ENCODE data around the gene S100A12.
"Not testable (repeated sequence)": the region's sequence is repeated elsewhere in the genome, so short reads cannot be mapped to it uniquely, and the experiment has no call there.

Gene S100A12

GRCh38 chr1:153375511-153375910 is at the start of gene S100A12:
Gene S100A12 (minus strand): TSS chr1:153375621. CDS start chr1:153374592, 1,029 bp downstream.
- in situ Hi-C loops (cut with MboI; ENCODE audit: low sequenced_read_pairs) = no loop called here

- in situ Hi-C loops (cut with MboI; ENCODE audit: low sequenced_read_pairs) = no loop called here
These were observed 47.1 kb upstream of the S100A12 start for GRCh38 chr1:153422450-153423068.

- in situ Hi-C loops (cut with MboI; ENCODE audit: low sequenced_read_pairs) = no loop called here
These were observed 44.9 kb upstream of the S100A12 start for GRCh38 chr1:153420306-153420705.

- in situ Hi-C loops (cut with MboI; ENCODE audit: low sequenced_read_pairs) = not testable (repeated sequence)
These were observed 44.0 kb upstream of the S100A12 start for GRCh38 chr1:153419436-153419793.

GRCh38 chr1:153418758-153419435 is 43.5 kb upstream of the S100A12 start:
- in situ Hi-C loops (cut with MboI; ENCODE audit: low sequenced_read_pairs) = not testable (repeated sequence)

- in situ Hi-C loops (cut with MboI; ENCODE audit: low sequenced_read_pairs) = no loop called here
These were observed 41.9 kb upstream of the S100A12 start for GRCh38 chr1:153417136-153417888.

GRCh38 chr1:153415850-153416570 is 40.6 kb upstream of the S100A12 start, which contains the start of gene S100A7A:
Gene S100A7A (plus strand): TSS chr1:153416520. CDS start chr1:153418083, 1,563 bp downstream.
- in situ Hi-C loops (cut with MboI; ENCODE audit: low sequenced_read_pairs) = no loop called here

GRCh38 chr1:153413961-153414360 is 38.5 kb upstream of the S100A12 start:
- in situ Hi-C loops (cut with MboI; ENCODE audit: low sequenced_read_pairs) = not testable (repeated sequence)

GRCh38 chr1:153407274-153407673 is 31.9 kb upstream of the S100A12 start:
- in situ Hi-C loops (cut with MboI; ENCODE audit: low sequenced_read_pairs) = not testable (repeated sequence)

GRCh38 chr1:153405825-153406599 is 30.6 kb upstream of the S100A12 start:
- in situ Hi-C loops (cut with MboI; ENCODE audit: low sequenced_read_pairs) = not testable (repeated sequence)

- in situ Hi-C loops (cut with MboI; ENCODE audit: low sequenced_read_pairs) = loop anchor here (5.0 kb wide), 1 partner anchor 42 kb away; no protein-coding TSS in a partner anchor
These were observed 29.3 kb upstream of the S100A12 start for GRCh38 chr1:153404768-153405167.

GRCh38 chr1:153404086-153404635 is 28.7 kb upstream of the S100A12 start:
- in situ Hi-C loops (cut with MboI; ENCODE audit: low sequenced_read_pairs) = loop anchor here (5.0 kb wide), 1 partner anchor 42 kb away; no protein-coding TSS in a partner anchor

GRCh38 chr1:153403421-153404085 is 28.1 kb upstream of the S100A12 start:
- in situ Hi-C loops (cut with MboI; ENCODE audit: low sequenced_read_pairs) = loop anchor here (5.0 kb wide), 1 partner anchor 41 kb away; no protein-coding TSS in a partner anchor

GRCh38 chr1:153402226-153402625 is 26.8 kb upstream of the S100A12 start:
- in situ Hi-C loops (cut with MboI; ENCODE audit: low sequenced_read_pairs) = loop anchor here (5.0 kb wide), 1 partner anchor 40 kb away; no protein-coding TSS in a partner anchor

GRCh38 chr1:153401461-153401860 is 26.0 kb upstream of the S100A12 start:
- in situ Hi-C loops (cut with MboI; ENCODE audit: low sequenced_read_pairs) = loop anchor here (5.0 kb wide), 1 partner anchor 39 kb away; no protein-coding TSS in a partner anchor

- in situ Hi-C loops (cut with MboI; ENCODE audit: low sequenced_read_pairs) = loop anchor here (5.0 kb wide), 1 partner anchor 38 kb away; no protein-coding TSS in a partner anchor
These were observed 24.8 kb upstream of the S100A12 start for GRCh38 chr1:153400244-153400643.

GRCh38 chr1:153399401-153400055 is 24.1 kb upstream of the S100A12 start:
- in situ Hi-C loops (cut with MboI; ENCODE audit: low sequenced_read_pairs) = loop anchor here (5.0 kb wide), 1 partner anchor 37 kb away; no protein-coding TSS in a partner anchor

GRCh38 chr1:153397924-153398651 is 22.7 kb upstream of the S100A12 start:
- in situ Hi-C loops (cut with MboI; ENCODE audit: low sequenced_read_pairs) = no loop called here
